Measurements from ENCODE around the gene SS18.

- TF ChIP-seq CTCF (IDR thresholded peaks at IDR 0.05) = no peak
- TF ChIP-seq POLR2A (IDR thresholded peaks at IDR 0.05) = no peak
- no peak for TF ChIP-seq POLR2AphosphoS5 (IDR thresholded peaks at IDR 0.05)
Measured at GRCh38 chr18:26044807-26045206, 45.6 kb downstream of the SS18 start.
